Inflammatory macrophage treated with lipopolysaccharide for 1 hour (primary cell): ENCODE data around the gene FAM131A.

ENCODE experiments used
- DNase-seq, 2 donors: peaks; one replicate each; pipeline ENCODE4 v3.0.0-alpha.2; 2020 to 2022

The FAM131A gene, protein sequence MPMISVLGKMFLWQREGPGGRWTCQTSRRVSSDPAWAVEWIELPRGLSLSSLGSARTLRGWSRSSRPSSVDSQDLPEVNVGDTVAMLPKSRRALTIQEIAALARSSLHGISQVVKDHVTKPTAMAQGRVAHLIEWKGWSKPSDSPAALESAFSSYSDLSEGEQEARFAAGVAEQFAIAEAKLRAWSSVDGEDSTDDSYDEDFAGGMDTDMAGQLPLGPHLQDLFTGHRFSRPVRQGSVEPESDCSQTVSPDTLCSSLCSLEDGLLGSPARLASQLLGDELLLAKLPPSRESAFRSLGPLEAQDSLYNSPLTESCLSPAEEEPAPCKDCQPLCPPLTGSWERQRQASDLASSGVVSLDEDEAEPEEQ

GRCh38 chr3:184337399-184337714 is at the start of gene FAM131A:
Gene FAM131A, plus strand, starts transcription at chr3:184337600. Its CDS starts 31 bp downstream, at chr3:184337631.
- DNase-seq = no peak

- peak; percentile 15 to 67 for DNase-seq
Measured at GRCh38 chr3:184289426-184289938, 47.9 kb upstream of the FAM131A start.

DNA sequence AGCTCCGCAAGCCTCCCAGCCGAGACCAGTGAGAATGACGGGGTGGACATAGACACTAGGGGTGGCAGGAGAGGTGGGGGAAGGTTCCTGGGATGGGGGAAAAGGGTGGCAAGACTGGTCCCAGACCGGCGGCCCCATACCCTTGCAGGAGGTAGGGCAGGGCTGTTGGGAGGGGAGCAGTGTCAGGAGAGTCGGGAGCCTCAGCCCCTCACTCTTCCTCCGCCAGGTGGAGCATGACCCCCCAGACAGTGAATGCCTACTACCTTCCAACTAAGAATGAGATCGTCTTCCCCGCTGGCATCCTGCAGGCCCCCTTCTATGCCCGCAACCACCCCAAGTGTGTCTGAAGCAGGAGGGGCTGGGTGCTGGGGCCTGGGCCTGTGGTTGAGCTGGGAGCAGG is 47.1 kb upstream of the FAM131A start:
- DNase-seq = no peak

GRCh38 chr3:184291044-184291737 is 46.2 kb upstream of the FAM131A start:
- DNase-seq = no peak

- no peak for DNase-seq
Measured at GRCh38 chr3:184291738-184292445, 45.5 kb upstream of the FAM131A start.

DNA sequence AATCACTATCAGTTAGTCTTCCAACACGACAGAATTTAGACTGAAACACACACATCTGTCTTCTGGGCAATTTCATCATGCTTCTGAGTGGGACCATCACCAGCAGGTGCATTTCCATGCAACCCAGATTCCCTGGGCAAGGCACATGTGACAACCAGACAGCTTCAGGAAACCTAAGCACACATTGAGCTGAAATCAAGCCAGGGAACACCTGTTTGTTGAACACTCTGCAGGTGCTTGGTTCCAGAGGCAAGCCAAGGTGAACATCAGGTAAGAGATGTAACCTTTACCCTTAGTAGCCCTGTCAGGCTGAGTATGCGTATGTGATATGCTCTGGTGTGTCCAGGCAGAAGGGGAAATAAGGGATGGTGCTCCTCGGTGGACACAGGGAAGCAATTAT is 41.6 kb upstream of the FAM131A start:
- no peak for DNase-seq

DNA sequence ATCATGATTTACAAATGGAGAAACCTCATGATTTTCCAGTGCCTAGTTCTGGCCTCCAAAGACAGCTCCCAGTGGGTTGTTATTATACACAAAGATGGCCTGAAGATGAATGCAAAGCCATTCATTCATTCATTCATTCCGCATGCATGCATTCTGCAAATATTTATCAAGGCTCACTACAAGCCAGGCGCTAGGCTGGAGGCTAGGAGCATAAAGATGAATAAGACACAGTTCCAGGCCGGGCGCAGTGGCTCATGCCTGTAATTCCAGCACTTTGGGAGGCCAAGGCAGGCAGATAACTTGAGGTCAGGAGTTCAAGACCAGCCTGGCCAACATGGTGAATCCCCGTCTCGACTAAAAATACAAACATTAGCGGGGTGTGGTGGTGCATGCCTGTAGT is 40.8 kb upstream of the FAM131A start:
- no peak for DNase-seq

- DNase-seq = peak; percentile 95 to 96
Measured at GRCh38 chr3:184298759-184299487, 38.5 kb upstream of the FAM131A start, which contains the start of gene PSMD2. Gene PSMD2, plus strand, starts transcription at chr3:184299241. Its CDS starts 26 bp downstream, at chr3:184299267.

GRCh38 chr3:184299488-184300377 is 37.7 kb upstream of the FAM131A start:
- DNase-seq = no peak

- DNase-seq = no peak
Measured at GRCh38 chr3:184300378-184300720, 37.1 kb upstream of the FAM131A start.

GRCh38 chr3:184305577-184305976 is 31.8 kb upstream of the FAM131A start:
- DNase-seq = peak in 1 of 2 donors; percentile 11

DNA sequence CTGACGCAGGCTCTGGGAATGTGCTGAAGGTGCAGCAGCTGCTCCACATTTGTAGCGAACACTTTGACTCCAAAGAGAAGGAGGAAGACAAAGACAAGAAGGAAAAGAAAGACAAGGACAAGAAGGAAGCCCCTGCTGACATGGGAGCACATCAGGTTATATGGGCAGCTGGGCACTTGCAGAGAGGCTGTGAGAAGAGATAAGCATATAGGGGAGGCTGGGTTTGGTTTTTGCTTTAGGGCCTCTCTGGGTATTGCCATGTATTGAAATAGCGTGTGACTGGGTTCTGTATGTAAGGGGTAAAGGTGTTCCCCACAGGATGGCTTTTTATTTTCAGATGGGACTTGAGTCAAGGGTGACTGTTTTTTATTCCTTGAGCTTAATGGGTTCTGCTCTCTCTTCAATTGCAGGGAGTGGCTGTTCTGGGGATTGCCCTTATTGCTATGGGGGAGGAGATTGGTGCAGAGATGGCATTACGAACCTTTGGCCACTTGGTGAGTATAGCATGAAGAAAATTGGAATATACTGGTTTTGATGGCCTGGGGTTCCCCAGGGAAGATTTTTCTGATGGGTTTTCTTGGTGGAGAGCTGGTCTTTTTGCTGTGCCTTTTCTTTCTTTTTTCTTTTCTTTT is 30.9 kb upstream of the FAM131A start:
- no peak for DNase-seq

- no peak for DNase-seq
Measured at GRCh38 chr3:184307915-184308314, 29.5 kb upstream of the FAM131A start.

GRCh38 chr3:184308744-184309143 is 28.7 kb upstream of the FAM131A start:
- no peak for DNase-seq

DNA sequence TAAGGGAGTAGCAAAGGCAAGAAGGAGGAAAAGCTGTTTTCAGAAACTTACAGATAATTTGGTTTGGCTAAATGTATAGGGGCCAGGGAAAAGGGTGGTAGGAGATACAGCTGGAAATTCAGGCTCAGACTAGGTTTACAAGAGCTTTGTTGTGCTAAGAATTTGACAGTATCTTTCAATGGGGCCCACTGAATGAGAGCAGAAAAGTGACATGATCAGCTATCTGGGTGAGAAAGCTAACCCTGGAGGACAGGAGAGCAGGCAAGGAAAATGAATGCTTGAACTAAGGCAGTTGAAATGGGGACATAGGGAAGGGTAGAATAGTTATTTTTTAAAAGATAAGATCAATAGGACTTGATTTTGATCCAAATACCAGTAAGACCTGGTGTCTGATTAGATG is 25.8 kb upstream of the FAM131A start:
- DNase-seq = no peak

DNA sequence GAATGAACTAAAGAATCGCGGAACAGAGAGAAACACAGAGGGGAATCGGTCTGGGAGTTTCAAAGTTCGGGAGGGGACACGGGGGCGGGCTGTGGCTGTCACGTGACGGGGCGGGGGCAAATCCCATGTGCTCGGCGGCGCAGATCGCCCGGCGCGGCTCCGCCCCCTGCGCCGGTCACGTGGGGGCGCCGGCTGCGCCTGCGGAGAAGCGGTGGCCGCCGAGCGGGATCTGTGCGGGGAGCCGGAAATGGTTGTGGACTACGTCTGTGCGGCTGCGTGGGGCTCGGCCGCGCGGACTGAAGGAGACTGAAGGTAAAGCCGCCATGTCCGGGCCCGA is 23.1 kb upstream of the FAM131A start, which contains the start of gene EIF4G1:
EIF4G1 (plus strand) TSS at position 244 of the 337 bp plus-strand sequence. CDS start 1,191 bp downstream, outside the sequence.
- peak; percentile 91 to 95 for DNase-seq

DNA sequence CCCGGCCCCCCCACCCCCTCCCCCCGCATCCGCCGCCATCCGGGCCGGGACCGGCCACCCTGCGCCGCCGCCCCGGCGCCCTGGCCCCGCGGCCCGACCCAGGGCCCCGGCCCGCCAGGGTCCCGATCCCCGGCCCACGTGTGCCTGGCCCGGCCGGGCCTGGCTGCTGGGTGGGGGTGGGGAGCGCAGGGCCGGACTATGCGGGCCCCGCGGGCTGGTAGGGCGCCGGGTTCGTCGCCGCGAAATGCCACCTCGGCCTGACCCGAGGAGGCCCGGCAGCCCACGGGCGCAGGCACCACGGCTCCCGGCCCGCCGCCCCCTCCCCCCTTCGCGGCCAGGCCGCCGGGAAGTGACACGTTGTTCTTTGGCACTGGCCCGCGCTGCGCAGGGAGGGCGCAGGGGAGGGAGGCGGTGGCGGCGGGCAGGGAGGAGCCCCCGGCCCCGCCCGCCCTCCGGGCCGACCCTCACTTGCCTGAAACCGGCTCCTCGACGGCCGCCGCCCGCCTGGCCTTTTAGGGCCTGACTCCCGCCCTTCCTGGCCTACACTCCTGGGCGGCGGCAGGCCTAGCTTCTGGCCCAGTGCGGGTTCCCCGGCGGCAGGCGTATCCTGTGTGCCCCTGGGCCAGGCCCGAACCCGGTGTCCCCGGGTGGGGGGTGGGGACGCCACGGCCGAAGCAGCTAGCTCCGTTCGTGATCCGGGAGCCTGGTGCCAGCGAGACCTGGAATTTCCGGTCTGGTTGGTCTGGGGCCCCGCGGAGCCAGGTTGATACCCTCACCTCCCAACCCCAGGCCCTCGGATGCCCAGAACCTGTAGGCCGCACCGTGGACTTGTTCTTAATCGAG is 22.5 kb upstream of the FAM131A start:
- peak; percentile 56 for DNase-seq

DNA sequence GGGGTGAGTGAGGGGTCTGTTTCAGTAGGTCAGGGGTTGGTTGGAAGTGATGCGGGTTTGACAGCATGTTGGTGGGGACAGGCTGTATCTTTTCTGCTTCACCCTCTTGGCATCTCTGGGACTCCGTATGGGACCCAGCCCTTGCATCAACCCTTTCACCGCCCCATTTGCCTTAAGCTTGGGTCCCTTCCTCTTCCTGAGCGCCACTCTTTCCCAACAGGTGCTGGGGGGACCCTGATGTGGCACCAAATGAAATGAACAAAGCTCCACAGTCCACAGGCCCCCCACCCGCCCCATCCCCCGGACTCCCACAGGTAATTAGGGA is 21.9 kb upstream of the FAM131A start:
- peak in 1 of 2 donors; percentile 22 for DNase-seq

- no peak for DNase-seq
Measured at GRCh38 chr3:184315871-184316661, 21.3 kb upstream of the FAM131A start.

GRCh38 chr3:184316792-184317191 is 20.6 kb upstream of the FAM131A start:
- no peak for DNase-seq
